Measurements from ENCODE around the gene HSF4.

HSF4 gene

DNA sequence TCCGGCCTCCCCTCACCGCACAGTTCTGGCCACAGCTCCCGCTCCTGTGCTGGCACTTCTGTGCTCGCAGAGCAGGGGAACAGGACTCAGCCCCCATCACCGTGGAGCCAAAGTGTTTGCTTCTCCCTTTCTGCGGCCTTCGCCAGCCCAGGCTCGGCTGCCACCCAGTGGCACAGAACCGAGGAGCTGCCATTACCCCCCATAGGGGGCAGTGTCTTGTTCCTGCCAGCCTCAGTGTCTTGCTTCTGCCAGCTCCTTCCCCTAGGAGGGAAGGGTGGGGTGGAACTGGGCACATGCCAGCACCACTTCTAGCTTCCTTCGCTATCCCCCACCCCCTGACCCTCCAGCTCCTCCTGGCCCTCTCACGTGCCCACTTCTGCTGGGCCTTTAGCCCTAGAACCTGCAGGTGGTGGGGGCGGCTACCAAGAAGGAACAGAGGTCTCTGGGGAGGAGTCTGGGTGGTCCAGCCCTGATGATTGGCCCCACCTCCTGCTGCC is 33.7 kb downstream of the HSF4 start:
- no peak for FAIRE-seq
- DNase-seq (ENCODE audit: insufficient read length, low spot score): no peak
- TF ChIP-seq, protein P1, sequence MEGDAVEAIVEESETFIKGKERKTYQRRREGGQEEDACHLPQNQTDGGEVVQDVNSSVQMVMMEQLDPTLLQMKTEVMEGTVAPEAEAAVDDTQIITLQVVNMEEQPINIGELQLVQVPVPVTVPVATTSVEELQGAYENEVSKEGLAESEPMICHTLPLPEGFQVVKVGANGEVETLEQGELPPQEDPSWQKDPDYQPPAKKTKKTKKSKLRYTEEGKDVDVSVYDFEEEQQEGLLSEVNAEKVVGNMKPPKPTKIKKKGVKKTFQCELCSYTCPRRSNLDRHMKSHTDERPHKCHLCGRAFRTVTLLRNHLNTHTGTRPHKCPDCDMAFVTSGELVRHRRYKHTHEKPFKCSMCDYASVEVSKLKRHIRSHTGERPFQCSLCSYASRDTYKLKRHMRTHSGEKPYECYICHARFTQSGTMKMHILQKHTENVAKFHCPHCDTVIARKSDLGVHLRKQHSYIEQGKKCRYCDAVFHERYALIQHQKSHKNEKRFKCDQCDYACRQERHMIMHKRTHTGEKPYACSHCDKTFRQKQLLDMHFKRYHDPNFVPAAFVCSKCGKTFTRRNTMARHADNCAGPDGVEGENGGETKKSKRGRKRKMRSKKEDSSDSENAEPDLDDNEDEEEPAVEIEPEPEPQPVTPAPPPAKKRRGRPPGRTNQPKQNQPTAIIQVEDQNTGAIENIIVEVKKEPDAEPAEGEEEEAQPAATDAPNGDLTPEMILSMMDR (IDR thresholded peaks at IDR 0.05; ENCODE audit: insufficient read depth, missing control alignments): peak; percentile 52

DNA sequence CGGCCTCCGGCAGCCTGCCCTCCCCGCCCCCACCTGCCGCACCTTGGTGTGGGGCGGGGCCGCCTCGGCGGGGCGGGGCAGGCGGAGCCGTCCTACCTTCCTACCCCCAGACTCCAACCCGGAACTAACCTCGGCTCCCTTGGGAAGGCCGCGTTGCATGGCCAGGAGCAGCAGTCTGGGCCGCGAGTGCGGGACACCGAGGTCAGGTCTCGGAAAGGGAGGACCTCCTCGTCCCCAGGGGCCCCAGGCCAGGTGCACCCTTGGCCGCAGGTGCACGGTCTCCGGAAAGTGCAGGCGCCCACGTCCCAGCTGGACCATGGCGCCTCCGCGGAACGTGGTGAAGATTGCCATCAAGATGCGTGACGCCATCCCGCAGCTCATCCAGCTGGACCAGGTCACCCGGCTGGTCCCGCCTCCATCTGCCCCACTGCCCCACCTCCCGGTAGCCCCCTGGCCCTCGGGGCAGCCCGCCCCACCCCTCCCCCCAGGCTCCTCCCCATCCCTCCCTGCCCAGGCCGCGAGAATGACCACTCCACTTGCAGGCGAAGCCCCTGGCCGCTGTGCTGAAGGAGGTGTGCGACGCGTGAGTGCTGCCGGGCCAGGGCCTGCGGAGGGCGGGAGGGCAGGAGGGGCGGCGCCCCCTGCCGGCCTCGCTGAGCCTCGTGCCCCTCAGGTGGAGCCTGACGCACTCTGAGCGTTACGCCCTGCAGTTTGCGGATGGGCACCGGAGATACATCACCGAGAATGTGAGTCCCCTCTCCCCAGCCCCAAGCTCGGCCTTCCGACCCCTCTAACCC is 34.7 kb downstream of the HSF4 start, which contains the start of gene ELMO3:
ELMO3 (plus strand) TSS at position 121 of the 797 bp plus-strand sequence; CDS start at position 317, 196 bp downstream.
- DNase-seq (ENCODE audit: insufficient read length, low spot score) (no peak), FAIRE-seq (no peak)
- TF ChIP-seq, protein P1 (IDR thresholded peaks at IDR 0.05; ENCODE audit: insufficient read depth, missing control alignments): no peak

DNA sequence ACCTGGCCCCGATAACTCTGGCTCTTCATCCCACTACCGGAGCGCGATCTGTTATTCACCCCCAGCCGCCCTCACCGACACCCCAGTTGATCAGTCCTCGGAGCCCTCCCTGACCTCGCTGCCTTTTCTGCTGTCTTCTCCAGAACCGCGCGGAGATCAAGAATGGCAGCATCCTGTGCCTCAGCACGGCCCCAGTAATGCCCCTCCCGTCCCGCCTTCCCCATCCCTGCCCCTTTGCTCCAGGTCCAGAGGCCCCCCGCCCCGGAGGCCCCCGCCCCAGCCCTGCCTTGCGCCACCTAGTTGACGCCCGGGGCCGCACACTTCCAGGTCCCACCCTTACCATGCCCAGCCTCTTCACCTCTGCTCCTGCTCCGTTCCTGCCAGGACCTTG is 35.3 kb downstream of the HSF4 start:
- TF ChIP-seq, protein P1 (IDR thresholded peaks at IDR 0.05; ENCODE audit: insufficient read depth, missing control alignments): no peak
- no peak for DNase-seq (ENCODE audit: insufficient read length, low spot score)
- no peak for FAIRE-seq

DNA sequence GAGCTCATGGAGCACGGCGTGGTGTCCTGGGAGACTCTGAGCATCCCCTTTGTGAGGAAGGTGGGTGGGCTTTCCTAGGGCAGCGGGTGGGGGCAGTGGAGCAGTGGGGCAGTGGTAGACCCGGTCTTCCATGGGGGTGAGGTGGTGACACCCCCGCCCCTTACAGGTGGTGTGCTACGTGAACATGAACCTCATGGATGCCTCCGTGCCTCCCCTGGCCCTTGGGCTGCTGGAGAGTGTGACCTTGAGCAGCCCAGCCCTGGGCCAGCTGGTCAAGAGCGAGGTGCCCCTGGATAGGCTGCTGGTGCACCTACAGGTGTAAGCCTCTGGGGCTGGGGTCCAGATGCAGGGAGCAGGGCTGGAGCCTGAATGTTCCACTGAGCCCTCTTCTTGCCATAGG is 35.9 kb downstream of the HSF4 start:
- FAIRE-seq (no peak), DNase-seq (ENCODE audit: insufficient read length, low spot score) (no peak)
- TF ChIP-seq, protein P1 (IDR thresholded peaks at IDR 0.05; ENCODE audit: insufficient read depth, missing control alignments): no peak

DNA sequence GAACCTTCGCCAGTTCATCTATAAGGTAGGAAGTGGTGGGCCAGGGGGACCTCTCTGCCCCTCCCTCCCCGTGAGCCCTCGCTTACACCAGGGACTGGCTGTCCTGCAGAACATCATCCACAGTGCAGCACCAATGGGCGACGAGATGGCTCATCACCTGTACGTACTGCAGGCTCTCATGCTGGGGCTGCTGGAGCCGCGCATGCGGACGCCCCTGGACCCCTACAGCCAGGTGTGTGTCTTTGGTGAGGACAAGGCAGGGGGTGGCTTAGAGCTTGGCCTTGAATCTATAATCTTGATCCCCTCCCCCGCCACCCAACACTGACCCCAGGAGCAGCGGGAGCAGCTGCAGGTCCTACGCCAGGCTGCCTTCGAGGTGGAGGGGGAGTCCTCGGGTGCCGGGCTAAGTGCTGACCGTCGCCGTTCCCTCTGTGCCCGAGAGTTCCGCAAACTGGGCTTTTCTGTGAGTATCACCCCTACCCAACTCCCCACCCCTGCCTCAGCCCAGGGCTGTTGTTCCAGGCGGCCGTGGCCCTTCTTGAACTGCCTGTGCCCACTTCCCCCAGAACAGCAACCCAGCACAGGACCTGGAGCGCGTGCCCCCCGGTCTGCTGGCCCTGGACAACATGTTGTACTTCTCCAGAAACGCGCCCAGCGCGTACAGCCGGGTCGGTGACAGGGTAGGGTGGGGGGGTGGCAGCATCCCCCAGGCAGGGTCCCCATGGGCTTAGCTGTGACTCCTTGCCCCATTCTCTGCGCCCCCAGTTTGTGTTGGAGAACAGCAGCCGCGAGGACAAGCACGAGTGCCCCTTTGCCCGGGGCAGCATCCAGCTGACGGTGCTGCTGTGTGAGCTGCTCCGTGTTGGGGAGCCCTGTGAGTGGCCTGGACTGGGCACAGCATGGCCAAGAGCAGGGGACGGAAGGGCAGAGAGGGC is 37.1 kb downstream of the HSF4 start:
- FAIRE-seq (no peak), DNase-seq (ENCODE audit: insufficient read length, low spot score) (no peak)
- TF ChIP-seq, protein P1 (IDR thresholded peaks at IDR 0.05; ENCODE audit: insufficient read depth, missing control alignments): no peak

DNA sequence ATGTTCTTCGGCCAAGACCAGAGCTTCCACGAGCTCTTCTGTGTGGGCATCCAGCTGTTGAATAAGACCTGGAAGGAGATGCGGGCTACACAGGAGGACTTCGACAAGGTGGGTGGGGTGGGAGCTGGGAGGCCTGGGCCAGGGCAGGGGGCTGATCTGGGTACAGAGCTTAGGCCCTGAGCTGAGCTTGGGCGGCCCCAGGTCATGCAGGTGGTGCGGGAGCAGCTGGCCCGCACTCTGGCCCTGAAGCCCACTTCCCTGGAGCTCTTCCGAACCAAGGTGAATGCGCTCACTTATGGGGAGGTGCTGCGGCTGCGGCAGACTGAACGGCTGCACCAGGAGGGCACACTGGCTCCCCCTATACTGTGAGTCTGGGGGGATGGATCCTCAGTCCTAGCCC is 37.9 kb downstream of the HSF4 start:
- DNase-seq (ENCODE audit: insufficient read length, low spot score) (no peak), FAIRE-seq (no peak)

More for the DNA sequence above, 37.9 kb downstream of the HSF4 start:
- TF ChIP-seq, protein P1 (IDR thresholded peaks at IDR 0.05; ENCODE audit: insufficient read depth, missing control alignments): no peak

Measured in D721Med (cell line).